OCI-LY7 (cell line): ENCODE results near the gene SEMA5A. TPM values are rescaled to one million over a fixed set of nuclear protein-coding genes. Genes with fewer than 3 reads are reported as not detected.

ENCODE experiments used
- BruUV-seq: library from RNA; stranded (reverse); fragments of 400-500 nt; replicated peaks from 2 replicates; lab custom pipeline; 2021; lab: Mats Ljungman, UMichigan
- CTCF ChIA-PET: fragments of 300-600 bp; sonication (Branson Sonifier 250); formaldehyde crosslinking; loops from one replicate; lab custom pipeline; 2022; ENCODE audit warnings: antibody characterized with exemption; ENCODE audit not compliant: unreplicated experiment; lab: Charles Lee
- POLR2A ChIA-PET: fragments of 300-600 bp; sonication (Branson Sonifier 250); formaldehyde crosslinking; loops from one replicate; lab custom pipeline; 2022; ENCODE audit warnings: antibody characterized with exemption; lab: Charles Lee
- DNase-seq: peaks from one replicate; pipeline ENCODE4 v3.0.0-alpha.2; 2015; ENCODE audit warnings: low spot score
- H2AFZ ChIP-seq: fragments of 200-600 bp; sonication (generic), shearing (Covaris generic); 2 replicates; pipeline ENCODE4 v1.6.1; 2014; ENCODE audit warnings: mild to moderate bottlenecking, antibody characterized with exemption, low read length, moderate library complexity
- H3K27ac ChIP-seq: fragments of 200-600 bp; sonication (generic); 2 replicates; pipeline ENCODE4 v1.5.1; 2014; ENCODE audit warnings: mixed run types, low read depth, mild to moderate bottlenecking, moderate library complexity, low read length, inconsistent platforms; ENCODE audit not compliant: poor library complexity, severe bottlenecking
- H3K36me3 ChIP-seq: fragments of 200-600 bp; sonication (generic); 2 replicates; pipeline ENCODE4 v1.6.1; 2014; ENCODE audit warnings: mild to moderate bottlenecking, antibody characterized with exemption, low read length, moderate library complexity, mixed read lengths; ENCODE audit not compliant: insufficient read depth
- H3K4me1 ChIP-seq: fragments of 200-600 bp; sonication (generic); 2 replicates; pipeline ENCODE4 v1.5.1; 2014; ENCODE audit warnings: mild to moderate bottlenecking, low read length; ENCODE audit not compliant: insufficient read depth, poor library complexity, severe bottlenecking
- H3K4me2 ChIP-seq: fragments of 200-600 bp; sonication (generic); 2 replicates; pipeline ENCODE4 v1.6.1; 2014; ENCODE audit warnings: mild to moderate bottlenecking, low read length
- H3K4me3 ChIP-seq: fragments of 200-600 bp; sonication (generic); 2 replicates; pipeline ENCODE4 v1.5.1; 2014; ENCODE audit warnings: mild to moderate bottlenecking, low read depth, low read length; ENCODE audit not compliant: poor library complexity, severe bottlenecking
- H3K79me2 ChIP-seq: fragments of 200-600 bp; sonication (generic); 2 replicates; pipeline ENCODE4 v1.6.1; 2016; ENCODE audit warnings: low read depth, mild to moderate bottlenecking, low read length, moderate library complexity, mixed read lengths; ENCODE audit not compliant: insufficient read depth
- H3K9me2 ChIP-seq: fragments of 200-600 bp; sonication (generic); 2 replicates; pipeline ENCODE4 v1.6.1; 2016; ENCODE audit warnings: mild to moderate bottlenecking, low read length, mixed read lengths; ENCODE audit not compliant: insufficient read depth
- H3K9me3 ChIP-seq: fragments of 200-600 bp; sonication (generic); 2 replicates; pipeline ENCODE4 v1.6.1; 2014; ENCODE audit warnings: mild to moderate bottlenecking, mixed run types, low read length, mixed read lengths
- H4K20me1 ChIP-seq: fragments of 200-600 bp; sonication (generic); 2 replicates; pipeline ENCODE4 v1.6.1; 2014; ENCODE audit warnings: mild to moderate bottlenecking, antibody characterized with exemption, low read length, moderate library complexity, mixed read lengths; ENCODE audit not compliant: insufficient read depth
- EZH2phosphoT487 ChIP-seq: fragments of 200-600 bp; sonication (generic); IDR thresholded peaks from 2 replicates; pipeline ENCODE4 v1.6.1; 2018; ENCODE audit warnings: low read depth, borderline replicate concordance, mild to moderate bottlenecking, mixed run types, antibody characterized with exemption, low read length, moderate library complexity, mixed read lengths
- intact Hi-C: fragments of 100-400 bp; cut with micrococcal nuclease; formaldehyde crosslinking; loops from one replicate; pipeline ENCODE4 v1.10.0; 2022; ENCODE audit not compliant: unreplicated experiment
- total RNA-seq, 2 experiments: library from RNA; depleted of rRNA in 1 of 2; stranded (reverse); fragments of >200 nt in 1 of 2; shearing (Covaris generic) in 1 of 2; gene quantifications; 2 replicates each; pipeline ENCODE4 v1.2.3, GENCODE V29; 2014 to 2022
- TF ChIP-seq, protein P1 (sequence below): fragments of 200-600 bp; sonication (generic); conservative IDR thresholded peaks from 2 replicates; pipeline ENCODE4 v1.5.1; 2014; ENCODE audit warnings: mild to moderate bottlenecking, antibody characterized with exemption, low read length, moderate library complexity, mixed read lengths

SEMA5A gene
- total RNA-seq, 2 experiments from 2014 or later: not detected

DNA sequence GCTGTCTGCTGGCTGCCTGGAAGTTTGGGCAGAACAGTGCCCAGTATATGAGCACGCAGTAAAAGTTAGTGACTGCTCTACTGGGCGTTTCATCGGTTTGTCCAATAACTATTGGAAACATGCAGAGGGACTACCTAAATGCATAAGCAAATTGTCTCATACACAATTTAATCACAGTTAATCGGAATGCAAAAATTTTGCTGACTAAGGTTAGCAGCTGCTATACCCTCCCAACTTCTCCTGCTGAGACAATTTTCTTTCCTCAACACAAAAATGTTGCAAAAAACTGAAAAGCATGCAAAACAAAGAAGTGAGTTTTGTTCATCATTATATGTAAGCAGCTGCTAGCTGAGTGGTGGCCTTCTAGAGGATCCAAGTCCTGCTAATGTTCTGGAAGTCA is 327.5 kb downstream of the SEMA5A start:
- no peak overlapping the region for H2AFZ ChIP-seq
- no peaks in the 10 kb centered on the region for H3K9me3 ChIP-seq
- H3K27ac ChIP-seq: no peak overlapping the region
- no peaks in the 10 kb centered on the region for H3K9me2 ChIP-seq
- H4K20me1 ChIP-seq: no peaks in the 10 kb centered on the region
- no peaks in the 10 kb centered on the region for H3K36me3 ChIP-seq
- POLR2A ChIA-PET: interaction anchor here (0.7 kb wide), 1 partner anchor 214 kb away, joined by 4 read pairs; no protein-coding TSS in a partner anchor
- H3K4me3 ChIP-seq: no peak overlapping the region
- no peak for TF ChIP-seq EZH2phosphoT487
- TF ChIP-seq, protein P1, sequence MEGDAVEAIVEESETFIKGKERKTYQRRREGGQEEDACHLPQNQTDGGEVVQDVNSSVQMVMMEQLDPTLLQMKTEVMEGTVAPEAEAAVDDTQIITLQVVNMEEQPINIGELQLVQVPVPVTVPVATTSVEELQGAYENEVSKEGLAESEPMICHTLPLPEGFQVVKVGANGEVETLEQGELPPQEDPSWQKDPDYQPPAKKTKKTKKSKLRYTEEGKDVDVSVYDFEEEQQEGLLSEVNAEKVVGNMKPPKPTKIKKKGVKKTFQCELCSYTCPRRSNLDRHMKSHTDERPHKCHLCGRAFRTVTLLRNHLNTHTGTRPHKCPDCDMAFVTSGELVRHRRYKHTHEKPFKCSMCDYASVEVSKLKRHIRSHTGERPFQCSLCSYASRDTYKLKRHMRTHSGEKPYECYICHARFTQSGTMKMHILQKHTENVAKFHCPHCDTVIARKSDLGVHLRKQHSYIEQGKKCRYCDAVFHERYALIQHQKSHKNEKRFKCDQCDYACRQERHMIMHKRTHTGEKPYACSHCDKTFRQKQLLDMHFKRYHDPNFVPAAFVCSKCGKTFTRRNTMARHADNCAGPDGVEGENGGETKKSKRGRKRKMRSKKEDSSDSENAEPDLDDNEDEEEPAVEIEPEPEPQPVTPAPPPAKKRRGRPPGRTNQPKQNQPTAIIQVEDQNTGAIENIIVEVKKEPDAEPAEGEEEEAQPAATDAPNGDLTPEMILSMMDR: no peak
- no peak overlapping the region for H3K4me2 ChIP-seq
- no peak for DNase-seq
- H3K4me1 ChIP-seq: no peaks in the 10 kb centered on the region
- intact Hi-C loops: no loop called here
- no peaks in the 10 kb centered on the region for H3K79me2 ChIP-seq
- CTCF ChIA-PET: no interaction called here
- BruUV-seq: no TSS peak

DNA sequence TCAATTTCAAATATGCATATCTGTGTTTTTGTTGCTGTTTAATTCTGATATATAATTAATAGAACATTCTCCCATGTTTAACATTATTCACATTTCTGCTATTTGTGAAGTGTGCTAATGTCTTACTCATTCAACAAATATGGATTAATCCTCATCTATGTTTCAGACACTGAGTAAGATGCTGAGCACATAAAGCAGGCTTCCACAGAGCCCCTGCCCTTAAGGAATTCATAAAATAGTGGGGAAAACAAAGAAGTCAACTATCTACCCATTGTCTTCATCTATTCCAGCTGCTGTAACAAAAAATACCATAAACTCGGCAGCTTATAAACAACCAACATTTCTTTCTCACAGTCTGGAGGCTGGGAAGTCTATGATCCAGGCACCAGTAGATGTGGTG is 333.3 kb downstream of the SEMA5A start:
- DNase-seq: no peak
- POLR2A ChIA-PET: no interaction called here
- intact Hi-C loops: loop anchor here (5.0 kb wide), 1 partner anchor 455 kb away; no protein-coding TSS in a partner anchor
- H4K20me1 ChIP-seq: no peaks in the 10 kb centered on the region
- no peak overlapping the region for H3K27ac ChIP-seq
- H3K4me2 ChIP-seq: no peak overlapping the region
- H3K36me3 ChIP-seq: no peaks in the 10 kb centered on the region
- H3K4me3 ChIP-seq: no peak overlapping the region
- BruUV-seq: no TSS peak
- H3K9me3 ChIP-seq: no peaks in the 10 kb centered on the region
- no peaks in the 10 kb centered on the region for H3K79me2 ChIP-seq
- H3K9me2 ChIP-seq: no peaks in the 10 kb centered on the region
- TF ChIP-seq, protein P1: no peak
- TF ChIP-seq EZH2phosphoT487: no peak
- H3K4me1 ChIP-seq: no peaks in the 10 kb centered on the region
- CTCF ChIA-PET: no interaction called here
- H2AFZ ChIP-seq: no peak overlapping the region

DNA sequence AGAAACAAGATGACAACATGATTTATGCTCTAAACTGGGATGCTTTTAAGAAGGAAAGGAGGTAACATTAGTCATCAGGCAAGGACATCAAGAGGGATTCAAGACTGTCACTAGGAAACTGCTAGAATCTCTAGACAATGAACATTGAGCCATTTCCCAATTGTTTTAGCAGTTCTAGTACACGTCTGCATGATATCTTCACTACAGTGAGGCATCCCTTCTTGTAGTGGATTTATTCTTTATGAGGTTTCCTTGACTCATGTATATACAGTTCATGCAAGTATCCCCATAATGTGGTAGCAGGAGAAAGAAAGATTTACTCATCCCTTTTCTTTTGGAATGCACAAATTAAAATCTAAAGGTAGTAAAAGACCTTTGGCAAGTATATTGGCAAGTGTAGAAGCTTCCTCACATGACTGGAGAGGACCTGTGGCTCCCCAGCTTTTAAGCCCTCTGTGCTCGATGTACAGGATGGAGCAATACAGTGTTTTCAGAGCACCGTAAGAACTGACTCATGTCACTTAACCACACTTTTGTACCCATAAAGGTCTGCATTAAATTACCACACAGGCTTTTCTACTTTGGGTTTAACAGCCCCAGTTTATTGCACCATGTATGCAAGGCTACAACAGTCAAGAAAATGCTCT is 335.9 kb downstream of the SEMA5A start:
- H4K20me1 ChIP-seq: no peaks in the 10 kb centered on the region
- POLR2A ChIA-PET: no interaction called here
- DNase-seq: no peak
- H3K4me1 ChIP-seq: no peaks in the 10 kb centered on the region
- TF ChIP-seq, protein P1: no peak
- TF ChIP-seq EZH2phosphoT487: no peak
- H3K4me3 ChIP-seq: no peak overlapping the region
- CTCF ChIA-PET: no interaction called here
- no peak overlapping the region for H2AFZ ChIP-seq
- H3K79me2 ChIP-seq: no peaks in the 10 kb centered on the region
- no peaks in the 10 kb centered on the region for H3K9me2 ChIP-seq
- intact Hi-C loops: loop anchor here (2.0 to 5.0 kb wide), 3 partner anchors 345 to 1283 kb away; no protein-coding TSS in a partner anchor
- no peaks in the 10 kb centered on the region for H3K36me3 ChIP-seq
- H3K27ac ChIP-seq: no peak overlapping the region
- H3K9me3 ChIP-seq: no peaks in the 10 kb centered on the region
- BruUV-seq: no TSS peak
- H3K4me2 ChIP-seq: no peak overlapping the region
